NCI-H526 (cell line): ENCODE measurements around the gene BBLN.

Source experiments
- DNase-seq, 2 experiments: peaks; one replicate each; lab custom pipeline; 2025; lab: John Stamatoyannopoulos, UW

Gene BBLN

GRCh38 chr9:128145536-128145935, 14.5 kb upstream of the BBLN start:
- no peak for DNase-seq

- DNase-seq, result no peak
Measured at GRCh38 chr9:128145951-128146351, 14.1 kb upstream of the BBLN start.

GRCh38 chr9:128146591-128147120, 13.4 kb upstream of the BBLN start:
- no peak for DNase-seq

- DNase-seq, result no peak
Measured at GRCh38 chr9:128148509-128149000, 11.5 kb upstream of the BBLN start.

GRCh38 chr9:128149001-128149701, 10.9 kb upstream of the BBLN start, which contains the start of gene LCN2:
LCN2 (plus strand) TSS chr9:128149453; CDS start chr9:128149526, 73 bp downstream.
- no peak for DNase-seq

GRCh38 chr9:128149951-128150593, 10.0 kb upstream of the BBLN start:
- no peak for DNase-seq

GRCh38 chr9:128150594-128151308, 9.3 kb upstream of the BBLN start:
- peak in 1 of 2 experiments; percentile 52 for DNase-seq

GRCh38 chr9:128151309-128152132, 8.5 kb upstream of the BBLN start:
- DNase-seq, result no peak

GRCh38 chr9:128152133-128153059, 7.7 kb upstream of the BBLN start:
- DNase-seq, result no peak

- no peak for DNase-seq
Measured at GRCh38 chr9:128153060-128153946, 6.8 kb upstream of the BBLN start.

GRCh38 chr9:128153947-128154695, 5.9 kb upstream of the BBLN start:
- DNase-seq, result no peak

GRCh38 chr9:128155736-128156500, 4.1 kb upstream of the BBLN start:
- no peak for DNase-seq

GRCh38 chr9:128159522-128159783, 612 bp upstream of the BBLN start:
- DNase-seq, result no peak

GRCh38 chr9:128160603-128160987, 530 bp downstream of the BBLN start:
- peak in 1 of 2 experiments; percentile 24 for DNase-seq

GRCh38 chr9:128161215-128161902, 1.3 kb downstream of the BBLN start:
- DNase-seq, result no peak

GRCh38 chr9:128162215-128163026, 2.4 kb downstream of the BBLN start:
- DNase-seq, result no peak

- DNase-seq, result no peak
Measured at GRCh38 chr9:128163027-128163515, 3.0 kb downstream of the BBLN start.
